GOT3 (cell line): ENCODE measurements around the gene ANKRD11.
"Not testable (repeated sequence)": the region's sequence is repeated elsewhere in the genome, so short reads cannot be mapped to it uniquely, and the experiment has no call there.

Experiments used
- DNase-seq: peaks from one replicate; lab custom pipeline; 2025; ENCODE audit warnings: mixed read lengths; lab: John Stamatoyannopoulos, UW

ANKRD11 gene

GRCh38 chr16:89280546-89281188 lies 209.7 kb downstream of the ANKRD11 start:
- no peak for DNase-seq

DNA sequence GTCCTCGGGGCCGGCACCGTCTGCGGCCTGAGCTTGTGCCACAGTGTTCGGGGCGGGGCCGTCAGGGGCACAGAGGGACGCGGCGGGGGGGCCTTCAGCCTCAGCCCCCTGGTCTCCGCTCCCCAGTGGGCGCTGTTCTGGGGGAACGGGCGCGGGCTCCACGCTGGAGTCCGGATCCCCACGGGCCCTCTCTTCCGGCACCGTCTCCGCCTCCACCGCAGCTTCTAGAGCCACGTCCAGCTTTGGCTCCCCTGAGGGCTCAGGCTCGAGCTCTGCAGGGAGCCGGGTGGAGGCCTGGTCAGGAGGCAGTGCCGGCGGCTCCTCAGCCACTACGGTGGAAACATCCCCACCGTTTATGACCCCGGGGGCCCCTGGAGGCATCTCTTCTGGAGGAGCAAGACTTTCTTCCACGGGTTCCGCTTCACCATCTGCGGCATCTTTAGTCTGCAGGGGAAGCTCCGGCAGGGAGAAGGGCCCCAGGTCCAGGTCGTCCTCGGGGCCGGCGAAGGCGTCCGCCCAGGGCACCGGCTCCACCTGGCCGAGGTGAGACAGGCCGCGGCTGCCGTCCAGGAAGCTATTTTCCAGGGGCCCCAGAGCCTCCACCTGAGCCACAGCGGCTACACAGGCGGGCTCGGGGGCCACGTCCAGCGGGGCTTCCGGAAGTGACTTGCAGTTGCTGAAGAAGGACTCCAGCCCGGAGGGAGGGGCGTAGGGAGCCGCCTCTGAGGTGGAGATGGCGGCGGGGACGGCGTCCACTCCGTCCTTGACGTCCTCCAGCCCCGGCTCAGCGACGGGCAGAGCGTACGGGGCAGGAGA lies 210.5 kb downstream of the ANKRD11 start:
- no peak for DNase-seq

GRCh38 chr16:89278441-89279240 lies 211.7 kb downstream of the ANKRD11 start:
- DNase-seq = no peak

DNA sequence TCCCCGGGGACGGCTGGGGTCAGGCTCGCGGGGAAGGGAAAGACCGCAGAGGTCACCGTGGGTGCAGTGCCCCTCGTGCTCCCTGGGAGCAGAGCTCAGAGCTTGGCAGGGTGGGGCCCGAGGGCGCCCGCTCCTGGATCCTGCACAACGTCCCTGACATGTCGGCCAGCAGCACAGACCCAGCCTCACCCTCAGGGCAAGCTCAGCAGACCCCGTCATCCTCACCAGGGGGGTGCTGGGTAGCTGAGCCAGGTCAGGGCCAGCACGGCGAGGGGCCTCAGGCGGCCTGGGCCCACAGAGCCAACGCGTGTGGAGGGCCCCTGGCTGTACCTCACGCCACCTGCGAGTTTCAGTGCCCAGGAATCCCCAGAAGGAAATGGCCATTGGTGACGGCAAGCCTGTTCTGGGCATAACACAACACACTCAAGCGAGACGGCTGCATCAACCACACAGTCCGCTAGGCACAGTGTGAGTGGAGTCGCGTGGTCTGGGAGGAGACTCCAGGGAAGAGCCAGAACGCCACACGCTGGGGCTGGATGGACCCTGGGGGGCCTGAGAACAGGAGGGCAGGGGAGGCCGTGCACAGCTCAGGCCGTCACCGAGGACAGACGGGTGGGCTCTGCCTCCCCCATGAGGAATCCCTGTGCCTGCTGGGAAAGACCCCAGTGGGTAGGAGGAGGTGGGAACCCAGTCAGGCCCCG lies 212.6 kb downstream of the ANKRD11 start:
- DNase-seq = no peak

DNA sequence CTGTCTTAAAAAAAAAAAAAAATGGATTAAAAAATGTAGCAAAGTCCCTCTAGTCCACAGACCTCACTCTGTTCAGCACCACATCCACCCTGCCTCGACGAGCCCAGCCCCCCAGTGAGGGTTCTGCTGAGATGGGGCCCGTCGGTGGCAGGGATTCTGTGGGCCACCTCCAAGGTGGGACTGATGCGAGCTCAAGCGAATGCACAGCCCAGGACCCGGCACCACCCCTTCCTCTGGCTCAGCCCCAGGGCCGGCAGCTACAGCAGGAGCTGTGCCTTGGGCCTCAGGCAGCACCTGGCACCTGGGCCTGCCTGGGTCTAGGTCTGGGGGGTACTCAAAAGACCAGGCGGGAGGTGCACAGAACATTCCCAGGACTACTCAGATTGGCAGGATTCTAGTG lies 213.3 kb downstream of the ANKRD11 start:
- DNase-seq = no peak

DNA sequence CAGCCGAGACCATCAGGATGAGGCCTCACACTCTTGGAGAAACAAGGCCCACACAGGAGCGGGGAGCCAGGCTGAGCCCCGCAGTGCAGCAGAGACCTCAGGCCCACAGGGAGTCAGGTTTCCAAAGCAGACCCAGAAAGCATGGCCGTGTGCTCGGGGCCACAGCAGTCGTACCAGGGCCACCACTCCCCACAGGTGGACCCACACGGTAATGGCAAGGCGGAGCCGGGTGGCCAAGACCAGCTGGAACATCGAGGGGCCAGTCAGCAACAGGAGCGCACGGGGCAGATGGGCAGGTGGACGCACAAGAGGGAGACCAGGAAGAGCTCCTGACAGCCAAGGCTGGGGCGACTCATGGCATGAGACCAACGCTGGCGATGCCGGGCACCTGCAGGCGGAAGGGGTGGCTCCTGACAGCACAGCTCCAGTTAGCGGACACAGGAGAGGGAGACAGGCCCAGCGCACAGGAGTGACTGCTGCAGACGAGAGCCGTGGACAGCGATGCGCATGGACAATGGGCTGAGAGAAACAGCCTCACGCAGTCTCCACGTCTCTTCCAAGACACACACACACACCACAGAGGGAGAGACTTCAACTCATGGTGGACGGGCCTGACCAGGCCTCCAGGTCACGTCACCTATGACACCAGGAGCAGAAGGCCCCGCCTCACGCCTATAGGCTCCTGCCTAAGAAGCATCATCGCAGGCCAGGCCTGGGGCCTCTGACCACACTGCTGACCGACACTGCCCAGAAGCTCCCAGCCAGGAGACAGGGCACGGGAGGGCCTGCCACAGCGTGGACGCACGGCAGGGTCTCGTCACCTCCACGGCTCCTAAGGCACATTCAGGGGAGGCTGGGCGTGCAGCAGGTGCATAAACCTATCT lies 214.3 kb downstream of the ANKRD11 start:
- no peak for DNase-seq

GRCh38 chr16:89275284-89275584 lies 215.1 kb downstream of the ANKRD11 start:
- no peak for DNase-seq

- no peak for DNase-seq
Measured at GRCh38 chr16:89274561-89275283, 215.6 kb downstream of the ANKRD11 start.

DNA sequence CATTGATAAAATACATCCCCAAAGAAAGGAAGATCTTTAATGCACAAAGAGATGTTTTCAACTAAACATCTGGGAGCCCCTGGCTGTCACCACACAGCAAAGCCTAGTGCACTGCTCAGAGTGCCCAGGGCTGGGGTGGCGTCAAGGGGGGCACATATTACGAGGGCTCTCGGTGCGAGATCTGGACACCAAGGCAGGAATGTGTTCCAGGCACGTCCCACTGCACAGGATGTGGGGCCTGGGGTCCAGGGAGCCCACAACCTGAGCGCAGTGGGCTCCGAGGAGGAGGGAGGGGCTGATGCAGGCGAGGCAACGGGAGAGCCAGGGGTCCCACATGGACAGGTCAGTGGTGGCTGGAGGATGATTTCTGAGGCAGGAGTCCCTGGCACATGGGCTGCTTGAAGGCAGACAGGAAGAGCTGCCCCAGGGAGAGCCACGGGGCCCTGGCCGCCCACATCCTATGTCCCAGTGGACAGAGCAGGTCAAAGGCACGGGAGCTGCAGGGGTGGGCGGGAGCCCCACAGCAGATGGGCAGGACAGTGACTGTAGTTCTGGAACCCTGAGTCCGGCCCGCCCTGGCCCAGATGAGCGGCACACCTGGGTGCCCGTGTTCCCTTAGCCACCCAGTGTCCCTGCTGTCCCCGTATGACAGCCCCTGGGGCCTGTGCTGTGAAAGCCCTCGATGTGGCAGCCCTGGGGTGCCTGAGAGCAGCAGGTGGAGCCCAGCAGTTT lies 216.5 kb downstream of the ANKRD11 start:
- DNase-seq = no peak

DNA sequence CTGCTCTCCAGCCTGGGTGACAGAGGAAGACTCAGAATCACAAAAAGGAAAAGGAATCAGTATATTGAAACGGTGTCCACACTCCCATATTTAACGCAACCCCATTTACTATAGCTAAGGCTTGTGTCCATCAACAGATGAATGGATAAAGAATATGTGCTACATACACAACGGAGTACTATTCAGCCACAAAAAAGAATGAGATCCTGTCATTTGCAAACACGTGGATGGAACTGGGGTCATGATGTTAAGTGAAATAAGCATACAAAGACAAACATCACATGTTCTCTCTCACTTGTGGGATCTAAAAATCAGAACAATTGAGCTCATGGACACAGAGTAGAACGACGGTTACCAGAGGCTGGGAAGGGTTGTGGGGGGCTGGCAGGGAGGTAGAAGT lies 217.7 kb downstream of the ANKRD11 start:
- DNase-seq = no peak

- DNase-seq = no peak
Measured at GRCh38 chr16:89270666-89271345, 219.6 kb downstream of the ANKRD11 start.

DNA sequence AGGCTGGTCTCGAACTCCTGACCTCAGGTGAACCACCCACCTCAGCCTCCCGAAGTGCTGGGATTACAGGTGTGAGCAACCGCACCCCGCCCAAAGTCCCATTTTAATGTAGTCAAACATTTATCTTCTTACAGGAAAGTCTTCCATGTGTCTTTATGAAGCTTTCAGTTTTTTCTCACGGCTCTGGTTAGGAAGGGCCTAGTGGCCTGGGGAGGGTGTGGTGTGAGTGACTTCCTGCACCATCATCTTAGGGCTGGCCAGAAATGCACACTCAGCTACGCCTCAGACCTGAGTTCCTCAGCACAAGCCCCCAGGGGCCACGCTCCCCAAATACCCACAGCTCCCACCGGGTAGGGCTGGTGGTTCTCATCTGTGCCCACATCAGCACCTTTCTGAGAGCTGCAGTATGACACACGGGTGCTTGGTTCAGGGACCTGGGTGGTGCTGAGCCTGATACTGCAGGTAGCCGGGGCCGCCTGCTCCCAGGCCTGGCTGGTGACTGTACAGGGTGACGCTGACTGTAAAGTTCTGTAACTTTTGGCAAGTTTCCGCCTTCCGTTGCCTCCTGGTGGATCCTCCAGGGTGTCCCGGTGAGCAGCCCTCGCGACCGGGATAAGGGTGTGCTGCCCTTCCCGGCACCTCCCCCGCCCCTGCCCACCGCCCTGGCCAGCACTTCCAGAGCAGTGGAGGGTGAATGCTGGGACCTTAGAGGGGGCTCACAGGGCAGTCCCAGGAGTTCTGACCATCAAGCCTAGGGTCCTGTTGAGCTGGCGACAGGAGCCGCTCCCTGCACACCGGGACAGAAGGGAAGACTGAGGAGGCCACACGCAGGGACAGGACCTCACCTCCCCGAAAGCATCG lies 220.3 kb downstream of the ANKRD11 start:
- no peak for DNase-seq

DNA sequence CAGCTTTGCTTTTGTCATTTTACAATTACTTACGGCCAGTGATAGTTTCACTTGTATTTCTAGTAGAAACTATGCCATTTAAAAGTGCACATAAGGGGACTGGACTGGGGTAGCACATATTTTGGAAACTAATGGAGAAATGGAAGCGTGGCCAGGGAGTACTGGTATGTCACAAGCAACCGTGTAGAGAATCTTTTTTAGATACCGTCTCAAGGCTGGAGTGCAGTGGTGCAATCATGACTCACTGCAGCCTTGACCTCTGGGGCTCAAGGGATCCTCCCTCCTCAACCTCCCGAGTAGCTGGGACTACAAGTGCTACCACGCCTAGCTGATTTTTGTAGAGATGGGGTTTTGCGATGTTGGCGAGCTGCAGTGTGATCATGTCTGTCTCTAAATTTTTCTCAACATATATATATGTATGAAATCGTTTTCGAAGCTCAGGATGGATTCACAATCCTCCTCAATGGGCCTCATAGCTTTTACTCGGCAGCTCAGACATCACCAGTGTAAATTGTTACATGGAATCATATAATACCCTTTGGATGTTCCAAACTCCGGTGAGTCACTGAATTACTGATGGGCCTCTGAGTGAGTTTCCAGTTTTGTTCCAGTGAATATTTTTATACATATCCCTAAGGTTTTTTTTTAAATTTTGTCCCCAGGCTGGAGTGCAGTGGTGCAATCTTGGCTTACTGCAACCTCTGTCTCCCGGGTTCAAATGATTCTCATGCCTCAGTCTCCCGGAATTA lies 221.2 kb downstream of the ANKRD11 start:
- no peak for DNase-seq

DNA sequence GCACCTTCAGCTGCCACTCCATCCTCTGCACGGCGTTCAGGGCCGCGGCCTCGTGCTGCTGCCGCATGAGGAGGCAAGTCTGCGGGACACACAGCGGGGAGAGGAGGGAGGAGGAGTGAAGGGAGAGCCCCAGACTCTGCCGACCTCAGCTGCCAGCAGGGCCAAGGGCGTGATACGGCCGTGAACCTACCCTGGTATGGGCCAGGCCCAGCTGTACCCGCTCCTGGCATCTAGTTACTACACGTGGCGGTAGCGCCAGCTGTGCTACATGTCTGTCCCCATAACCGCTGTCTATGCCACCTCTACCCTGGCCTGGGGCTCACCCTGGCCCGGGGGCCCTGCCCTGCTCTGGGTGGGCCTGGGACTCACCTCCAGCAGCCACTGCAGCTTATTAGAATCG lies 221.8 kb downstream of the ANKRD11 start:
- DNase-seq = no peak

GRCh38 chr16:89267746-89268145 lies 222.6 kb downstream of the ANKRD11 start:
- DNase-seq = not testable (repeated sequence)

- DNase-seq = no peak
Measured at GRCh38 chr16:89266521-89267134, 223.7 kb downstream of the ANKRD11 start.

- no peak for DNase-seq
Measured at GRCh38 chr16:89265647-89266046, 224.7 kb downstream of the ANKRD11 start.
